Panc1 (cell line): ENCODE data around the gene LENG8. TPM values are rescaled to one million over a fixed set of nuclear protein-coding genes. Genes with fewer than 3 reads are reported as not detected.

Source experiments
- ATAC-seq: fragments of 200-7000 bp; cut with Tn5 transposase; 2 replicates; pipeline ENCODE4 v1.9.1; 2020; ENCODE audit warnings: mild to moderate bottlenecking, moderate library complexity
- BruUV-seq: library from RNA; stranded (reverse); fragments of 400-500 nt; replicated peaks from 2 replicates; lab custom pipeline; 2021; lab: Mats Ljungman, UMichigan
- CTCF ChIA-PET: fragments of 300-600 bp; sonication (Branson Sonifier 250); formaldehyde crosslinking; loops from one replicate; lab custom pipeline; 2022; ENCODE audit warnings: antibody characterized with exemption; lab: Charles Lee
- POLR2A ChIA-PET: fragments of 300-600 bp; sonication (Branson Sonifier 250); formaldehyde crosslinking; loops from one replicate; lab custom pipeline; 2022; ENCODE audit warnings: antibody characterized with exemption; lab: Charles Lee
- DNase-seq: peaks from one replicate; pipeline ENCODE4 v3.0.0-alpha.2; 2010; ENCODE audit warnings: low read depth, low spot score
- H3K27ac ChIP-seq: 2 replicates; pipeline ENCODE4 v1.5.1; 2011; ENCODE audit warnings: mild to moderate bottlenecking, low read length, inconsistent platforms
- H3K27me3 ChIP-seq: fragments of 200-500 bp; sonication (Bioruptor generic); 2 replicates; pipeline ENCODE4 v1.6.0; 2014; ENCODE audit warnings: low read length, inconsistent platforms; ENCODE audit not compliant: control insufficient read depth, insufficient read depth
- H3K36me3 ChIP-seq: fragments of 200-500 bp; sonication (Bioruptor generic); 2 replicates; pipeline ENCODE4 v1.5.1; 2014; ENCODE audit warnings: inconsistent platforms, mild to moderate bottlenecking, low read length, moderate library complexity; ENCODE audit not compliant: control insufficient read depth, insufficient read depth
- H3K4me1 ChIP-seq: 2 replicates; pipeline ENCODE4 v1.5.1; 2011; ENCODE audit warnings: inconsistent platforms, mild to moderate bottlenecking, low read length, moderate library complexity; ENCODE audit not compliant: control insufficient read depth, insufficient read depth
- H3K4me3 ChIP-seq, 2 experiments: 2 replicates each; pipeline ENCODE4 v1.5.1; 2011 to 2012; ENCODE audit warnings: low read depth in 2 of 2, low read length in 2 of 2, mild to moderate bottlenecking in 2 of 2, inconsistent platforms in 1 of 2, moderate library complexity in 1 of 2
- H3K9me3 ChIP-seq: fragments of 200-500 bp; sonication (Bioruptor generic); 2 replicates; pipeline ENCODE4 v1.5.1; 2014; ENCODE audit warnings: low read depth, mild to moderate bottlenecking, inconsistent platforms, low read length, moderate library complexity; ENCODE audit not compliant: control insufficient read depth, insufficient read depth
- CTCF ChIP-seq: fragments of 450-650 bp; IDR thresholded peaks from 2 replicates; pipeline ENCODE4 v1.5.1; 2017; ENCODE audit warnings: mild to moderate bottlenecking
- POLR2AphosphoS5 ChIP-seq: IDR thresholded peaks from 2 replicates; pipeline ENCODE4 v1.6.1; 2012; ENCODE audit warnings: mild to moderate bottlenecking, low read depth, low read length, moderate library complexity
- REST ChIP-seq, 2 experiments: IDR thresholded peaks; 2 replicates each; pipeline ENCODE4 v1.6.1; 2011 to 2012; ENCODE audit warnings: low read depth in 2 of 2, control low read depth in 1 of 2, low read length in 1 of 2, mild to moderate bottlenecking in 1 of 2, moderate library complexity in 1 of 2; ENCODE audit not compliant: insufficient read depth in 1 of 2
- SIN3A ChIP-seq: IDR thresholded peaks from 2 replicates; pipeline ENCODE4 v1.6.1; 2012; ENCODE audit warnings: low read depth, mild to moderate bottlenecking, low read length, moderate library complexity, borderline replicate concordance; ENCODE audit not compliant: insufficient read depth
- TCF7L2 ChIP-seq: IDR thresholded peaks from 2 replicates; pipeline ENCODE4 v1.6.1; 2011; ENCODE audit warnings: mild to moderate bottlenecking, low read depth, low read length, inconsistent platforms
- in situ Hi-C: cut with HindIII; loops from 2 replicates; pipeline ENCODE4 v1.10.0; 2016; ENCODE audit warnings: low sequenced_read_pairs, low pct_unique_long_range_greater_than_20kb
- intact Hi-C: fragments of 100-400 bp; cut with micrococcal nuclease; formaldehyde crosslinking; loops from one replicate; pipeline ENCODE4 v1.10.0; 2022; ENCODE audit not compliant: unreplicated experiment
- total RNA-seq: library from RNA; stranded (reverse); gene quantifications from one replicate; pipeline ENCODE4 v1.2.1, GENCODE V29; 2021; ENCODE audit not compliant: unreplicated experiment

The LENG8 gene
- total RNA-seq, 1 experiment from 2014 or later = 268 TPM

DNA sequence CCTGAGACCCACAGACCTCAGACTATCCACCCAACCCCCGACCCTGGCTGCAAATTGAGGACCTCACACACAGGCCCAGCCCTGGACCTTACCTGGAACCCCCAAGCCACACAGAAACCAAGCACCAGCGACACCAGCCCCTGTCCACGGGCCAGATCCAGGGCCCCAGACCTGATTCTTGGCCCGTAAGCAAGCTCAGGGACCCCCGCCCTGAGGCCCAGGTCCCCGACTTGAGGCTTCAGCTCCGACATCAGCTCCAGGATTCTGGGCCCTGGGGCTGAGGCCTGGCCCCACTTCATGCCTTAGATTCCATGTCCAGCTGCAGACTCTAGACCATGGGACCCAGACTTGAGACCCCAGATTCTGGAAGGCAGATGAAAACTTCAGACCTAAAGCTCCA lies 27.5 kb upstream of the LENG8 start:
- DNase-seq = no peak
- Histone ChIP-seq H3K36me3 (no peaks in the 10 kb centered on the region), H3K9me3 (no peaks in the 10 kb centered on the region), H3K4me1 (peaks cover 13% of the 10 kb centered on the region), H3K27ac (no peak overlapping the region), H3K4me3 (no peak overlapping the region), H3K27me3 (no peaks in the 10 kb centered on the region)
- POLR2A ChIA-PET = interaction anchor here (0.7 kb wide), 1 partner anchor 310 kb away, joined by 13 read pairs; no protein-coding TSS in a partner anchor
- intact Hi-C loops (no loop called here), in situ Hi-C loops (no loop called here)
- no peak for ATAC-seq
- CTCF ChIA-PET = interaction anchor here (1.0 kb wide), 1 partner anchor 252 kb away, joined by 3 read pairs; no protein-coding TSS in a partner anchor
- no peak for TF ChIP-seq SIN3A
- no peak for TF ChIP-seq POLR2AphosphoS5
- no peak for TF ChIP-seq CTCF
- no peak for TF ChIP-seq REST (IDR thresholded peaks at IDR 0.05; ENCODE audit: insufficient read depth in 1 of 2, low read depth in 2 of 2, low read length in 1 of 2)
- no peak for TF ChIP-seq TCF7L2
- no TSS peak for BruUV-seq

DNA sequence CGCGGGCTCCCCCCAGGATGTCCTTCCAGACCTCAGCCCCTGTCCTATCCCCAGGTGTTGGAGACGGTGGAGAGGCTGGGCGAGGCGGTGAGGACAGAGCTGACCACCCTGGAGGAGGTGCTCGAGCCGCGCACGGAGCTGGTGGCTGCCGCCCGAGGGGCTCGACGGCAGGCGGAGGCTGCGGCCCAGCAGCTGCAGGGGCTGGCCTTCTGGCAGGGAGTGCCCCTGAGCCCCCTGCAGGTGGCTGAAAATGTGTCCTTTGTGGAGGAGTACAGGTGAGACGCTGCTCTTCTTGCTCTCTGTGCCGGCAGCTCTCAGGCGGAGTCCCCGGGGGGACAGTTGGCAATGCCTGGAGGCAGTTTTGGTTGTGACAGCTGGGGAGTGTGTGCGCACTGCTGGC lies 26.9 kb upstream of the LENG8 start:
- Histone ChIP-seq H3K4me3 (no peak overlapping the region), H3K27me3 (no peaks in the 10 kb centered on the region), H3K9me3 (no peaks in the 10 kb centered on the region), H3K27ac (no peak overlapping the region), H3K4me1 (peaks cover 15% of the 10 kb centered on the region), H3K36me3 (no peaks in the 10 kb centered on the region)
- in situ Hi-C loops = no loop called here
- BruUV-seq = no TSS peak
- ChIA-PET CTCF (interaction anchor here (1.0 kb wide), 1 partner anchor 253 kb away, joined by 3 read pairs; no protein-coding TSS in a partner anchor), POLR2A (interaction anchor here (0.7 kb wide), 1 partner anchor 311 kb away, joined by 13 read pairs; no protein-coding TSS in a partner anchor)
- TF ChIP-seq REST (IDR thresholded peaks at IDR 0.05; ENCODE audit: insufficient read depth in 1 of 2, low read depth in 2 of 2, low read length in 1 of 2) = no peak
- no peak for TF ChIP-seq TCF7L2
- TF ChIP-seq SIN3A = no peak
- no peak for TF ChIP-seq CTCF
- no peak for TF ChIP-seq POLR2AphosphoS5
- no peak for DNase-seq
- intact Hi-C loops = no loop called here
- no peak for ATAC-seq
